GM18867 (cell line): ENCODE measurements around the gene NFIA.
"Not testable (repeated sequence)": the region's sequence is repeated elsewhere in the genome, so short reads cannot be mapped to it uniquely, and the experiment has no call there.

Source experiments
- ATAC-seq: cut with Tn5 transposase; IDR thresholded peaks from one replicate; pipeline ENCODE4 v1.9.1; 2021; ENCODE audit warnings: mild to moderate bottlenecking, moderate library complexity; ENCODE audit not compliant: unreplicated experiment

Gene NFIA

GRCh38 chr1:61058483-61059245 lies 23.7 kb upstream of the NFIA start:
- no peak for ATAC-seq

- ATAC-seq, result not testable (repeated sequence)
Measured at GRCh38 chr1:61061601-61062000, 20.8 kb upstream of the NFIA start.

GRCh38 chr1:61064673-61065072 lies 17.7 kb upstream of the NFIA start:
- no peak for ATAC-seq

GRCh38 chr1:61067446-61068019 lies 14.8 kb upstream of the NFIA start:
- no peak for ATAC-seq

- ATAC-seq, result no peak
Measured at GRCh38 chr1:61070054-61070453, 12.3 kb upstream of the NFIA start.

- no peak for ATAC-seq
Measured at GRCh38 chr1:61071205-61072130, 10.9 kb upstream of the NFIA start.

- no peak for ATAC-seq
Measured at GRCh38 chr1:61073871-61074270, 8.5 kb upstream of the NFIA start.

- ATAC-seq, result not testable (repeated sequence)
Measured at GRCh38 chr1:61075833-61076232, 6.5 kb upstream of the NFIA start.

GRCh38 chr1:61076728-61077675 lies 5.4 kb upstream of the NFIA start:
- peak; percentile 81 for ATAC-seq

- ATAC-seq, result peak; percentile 62
Measured at GRCh38 chr1:61077676-61078541, 4.5 kb upstream of the NFIA start.

- no peak for ATAC-seq
Measured at GRCh38 chr1:61078618-61079295, 3.6 kb upstream of the NFIA start.

- ATAC-seq, result no peak
Measured at GRCh38 chr1:61079296-61079897, 3.0 kb upstream of the NFIA start.

- ATAC-seq, result no peak
Measured at GRCh38 chr1:61079898-61080336, 2.4 kb upstream of the NFIA start.

GRCh38 chr1:61080413-61081143 lies 1.8 kb upstream of the NFIA start:
- no peak for ATAC-seq

- no peak for ATAC-seq
Measured at GRCh38 chr1:61081144-61081685, 1.1 kb upstream of the NFIA start.

GRCh38 chr1:61081686-61082310 lies 563 bp upstream of the NFIA start:
- no peak for ATAC-seq
